ENCODE measurements around the gene RAD51B. TPM values are rescaled to one million over a fixed set of nuclear protein-coding genes. Genes with fewer than 3 reads are reported as not detected.

Gene RAD51B
- total and polyA plus RNA-seq, 2 of the 13 experiments (the other 11 are each of a cell fraction or from before 2014, with no cell fraction given) = 7.0 to 9.5 TPM

- TF ChIP-seq ELF3 (CRISPR knock-in tag; IDR thresholded peaks at IDR 0.05) (peak; percentile 89), HNF4A (CRISPR knock-in tag; IDR thresholded peaks at IDR 0.05) (peak; percentile 60), ARID5B (CRISPR knock-in tag; IDR thresholded peaks at IDR 0.05) (peak; percentile 92), PRDM10 (CRISPR knock-in tag; IDR thresholded peaks at IDR 0.05; ENCODE audit: low read depth) (0 out of 2 replicates have a peak, but pooled peaks have one; percentile 26), NKX3-1 (CRISPR knock-in tag; IDR thresholded peaks at IDR 0.05) (no peak), REXO4 (CRISPR knock-in tag; IDR thresholded peaks at IDR 0.05; ENCODE audit: borderline replicate concordance) (no peak), ZNF609 (CRISPR knock-in tag; IDR thresholded peaks at IDR 0.05; ENCODE audit: borderline replicate concordance) (peak; percentile 81; the same call in 1 of the 2 replicates), GABPB1 (CRISPR knock-in tag; IDR thresholded peaks at IDR 0.05) (peak; percentile 50; the same call in 1 of the 2 replicates), TFAP4 (IDR thresholded peaks at IDR 0.05; ENCODE audit: borderline replicate concordance, low read depth) (peak; percentile 51; the same call in 1 of the 2 replicates), KAT8 (CRISPR knock-in tag; IDR thresholded peaks at IDR 0.05) (peak; percentile 59), MIXL1 (CRISPR knock-in tag; IDR thresholded peaks at IDR 0.05) (peak; percentile 59; the same call in 1 of the 2 replicates), TGIF2 (CRISPR knock-in tag; IDR thresholded peaks at IDR 0.05) (0 out of 2 replicates have a peak, but pooled peaks have one; percentile 32)
Measured at GRCh38 chr14:68458840-68459469, 639.4 kb downstream of the RAD51B start (continued).

All from HepG2 (cell line).